ENCODE measurements around the gene CRYBA1.

CRYBA1 gene

DNA sequence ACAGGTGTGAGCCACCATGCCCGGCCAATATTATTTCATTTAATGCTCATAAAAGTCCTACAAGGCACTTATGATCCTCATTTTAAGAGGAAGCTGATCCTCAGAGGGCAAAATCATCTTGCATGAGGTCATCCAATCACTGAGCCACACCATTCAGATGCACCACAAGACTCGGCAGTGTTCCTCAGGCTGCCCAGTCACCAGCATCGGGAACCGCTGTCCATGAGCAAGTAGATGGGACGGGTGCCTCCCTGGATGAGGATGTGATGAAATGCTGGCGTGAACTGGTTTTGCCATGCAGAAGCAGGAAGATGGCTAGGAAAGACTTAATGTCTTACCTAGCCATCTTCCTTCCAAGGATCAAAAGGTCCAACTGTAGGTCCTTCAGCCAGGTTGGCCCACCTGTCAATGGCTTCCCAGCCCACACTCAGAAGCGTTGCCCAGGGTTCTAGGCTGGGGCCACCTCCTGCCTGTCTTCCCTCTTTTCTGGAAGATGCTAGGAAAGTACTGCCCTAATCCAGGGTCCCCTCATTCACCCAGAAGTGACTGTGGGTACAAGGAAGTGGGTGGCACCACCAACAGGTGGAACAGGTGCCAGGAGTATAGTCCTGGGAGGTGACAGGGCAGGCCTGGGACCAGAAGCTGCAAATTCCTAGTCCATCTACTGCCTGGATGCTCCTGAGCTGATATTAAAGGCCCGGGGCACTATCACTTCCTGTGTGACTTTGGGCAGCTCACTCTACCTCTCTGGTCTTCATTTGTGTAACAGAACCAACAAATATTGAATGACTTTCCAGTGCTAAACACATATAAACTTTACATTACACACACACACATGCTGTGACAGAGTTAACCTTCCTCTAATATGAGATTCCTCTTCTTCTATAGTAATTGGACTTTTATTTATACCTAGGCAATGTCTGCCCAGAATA, 32.2 kb upstream of the CRYBA1 start:
- Histone ChIP-seq H3K9me3 (ENCODE audit: control insufficient read depth, low read length) (no peaks in the 10 kb centered on the region), H3K4me1 (no peaks in the 10 kb centered on the region), H3K9ac (no peak overlapping the region), H3K79me2 (no peaks in the 10 kb centered on the region), H3K4me3 (ENCODE audit: low read depth, low read length) (no peak overlapping the region), H3K36me3 (ENCODE audit: control insufficient read depth, insufficient read depth, low read length) (no peaks in the 10 kb centered on the region), H3K4me2 (ENCODE audit: low read length) (no peak overlapping the region), H3K27me3 (ENCODE audit: control insufficient read depth, insufficient read depth, low read length) (no peaks in the 10 kb centered on the region), H2AFZ (no peak overlapping the region), H3K27ac (no peak overlapping the region)
- TF ChIP-seq, protein P1, sequence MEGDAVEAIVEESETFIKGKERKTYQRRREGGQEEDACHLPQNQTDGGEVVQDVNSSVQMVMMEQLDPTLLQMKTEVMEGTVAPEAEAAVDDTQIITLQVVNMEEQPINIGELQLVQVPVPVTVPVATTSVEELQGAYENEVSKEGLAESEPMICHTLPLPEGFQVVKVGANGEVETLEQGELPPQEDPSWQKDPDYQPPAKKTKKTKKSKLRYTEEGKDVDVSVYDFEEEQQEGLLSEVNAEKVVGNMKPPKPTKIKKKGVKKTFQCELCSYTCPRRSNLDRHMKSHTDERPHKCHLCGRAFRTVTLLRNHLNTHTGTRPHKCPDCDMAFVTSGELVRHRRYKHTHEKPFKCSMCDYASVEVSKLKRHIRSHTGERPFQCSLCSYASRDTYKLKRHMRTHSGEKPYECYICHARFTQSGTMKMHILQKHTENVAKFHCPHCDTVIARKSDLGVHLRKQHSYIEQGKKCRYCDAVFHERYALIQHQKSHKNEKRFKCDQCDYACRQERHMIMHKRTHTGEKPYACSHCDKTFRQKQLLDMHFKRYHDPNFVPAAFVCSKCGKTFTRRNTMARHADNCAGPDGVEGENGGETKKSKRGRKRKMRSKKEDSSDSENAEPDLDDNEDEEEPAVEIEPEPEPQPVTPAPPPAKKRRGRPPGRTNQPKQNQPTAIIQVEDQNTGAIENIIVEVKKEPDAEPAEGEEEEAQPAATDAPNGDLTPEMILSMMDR (IDR thresholded peaks at IDR 0.05): no peak

DNA sequence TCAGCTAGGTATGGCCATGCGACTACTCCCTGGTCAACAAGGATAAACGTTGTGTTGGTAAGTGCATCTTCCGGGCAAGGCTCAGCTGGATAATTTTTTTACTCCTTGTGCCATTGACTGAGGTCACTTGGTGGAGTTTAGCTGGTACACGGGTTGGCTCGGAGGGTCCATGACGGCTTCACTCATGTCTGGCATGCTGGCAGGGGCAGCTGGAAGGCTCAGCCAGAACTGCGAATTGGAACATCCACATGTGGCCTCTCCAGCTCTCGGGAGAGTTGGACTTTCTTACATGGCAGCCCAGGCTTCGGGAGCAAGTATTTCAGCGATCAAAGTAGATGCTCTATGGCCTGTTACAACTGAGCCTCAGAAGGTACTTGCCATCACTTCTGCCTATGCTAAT, 31.5 kb upstream of the CRYBA1 start:
- TF ChIP-seq, protein P1 (IDR thresholded peaks at IDR 0.05): no peak
- Histone ChIP-seq H2AFZ (no peak overlapping the region), H3K4me3 (ENCODE audit: low read depth, low read length) (no peak overlapping the region), H3K4me2 (ENCODE audit: low read length) (no peak overlapping the region), H3K4me1 (no peaks in the 10 kb centered on the region), H3K27ac (no peak overlapping the region), H3K27me3 (ENCODE audit: control insufficient read depth, insufficient read depth, low read length) (no peaks in the 10 kb centered on the region), H3K9me3 (ENCODE audit: control insufficient read depth, low read length) (no peaks in the 10 kb centered on the region), H3K9ac (no peak overlapping the region), H3K79me2 (no peaks in the 10 kb centered on the region), H3K36me3 (ENCODE audit: control insufficient read depth, insufficient read depth, low read length) (no peaks in the 10 kb centered on the region)

DNA sequence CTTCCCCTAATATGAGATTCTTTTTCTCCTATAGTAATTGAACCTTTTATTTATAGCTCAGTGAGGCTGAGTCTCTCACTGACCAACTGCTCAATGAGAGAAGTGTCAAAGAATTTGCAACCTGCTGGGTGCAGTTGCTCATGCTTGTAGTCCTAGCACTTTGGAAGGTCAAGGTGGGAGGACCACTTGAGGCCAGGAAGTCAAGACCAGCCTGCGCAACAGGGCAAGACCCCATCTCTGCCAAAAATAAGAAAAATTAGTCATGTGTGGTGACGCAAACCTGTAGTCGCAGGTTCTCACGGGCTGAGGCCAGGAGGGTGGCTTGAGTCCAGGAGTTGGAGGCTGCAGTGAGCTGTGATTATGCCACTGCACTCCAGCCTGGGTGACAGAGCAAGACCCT, 30.9 kb upstream of the CRYBA1 start:
- H3K27ac ChIP-seq: no peak overlapping the region
- H2AFZ ChIP-seq: no peak overlapping the region
- TF ChIP-seq, protein P1 (IDR thresholded peaks at IDR 0.05): no peak
- no peak overlapping the region for H3K4me3 ChIP-seq (ENCODE audit: low read depth, low read length)
- no peaks in the 10 kb centered on the region for H3K27me3 ChIP-seq (ENCODE audit: control insufficient read depth, insufficient read depth, low read length)
- H3K9ac ChIP-seq: no peak overlapping the region
- no peaks in the 10 kb centered on the region for H3K36me3 ChIP-seq (ENCODE audit: control insufficient read depth, insufficient read depth, low read length)
- H3K9me3 ChIP-seq (ENCODE audit: control insufficient read depth, low read length): no peaks in the 10 kb centered on the region
- H3K4me2 ChIP-seq (ENCODE audit: low read length): no peak overlapping the region
- no peaks in the 10 kb centered on the region for H3K4me1 ChIP-seq
- H3K79me2 ChIP-seq: no peaks in the 10 kb centered on the region

DNA sequence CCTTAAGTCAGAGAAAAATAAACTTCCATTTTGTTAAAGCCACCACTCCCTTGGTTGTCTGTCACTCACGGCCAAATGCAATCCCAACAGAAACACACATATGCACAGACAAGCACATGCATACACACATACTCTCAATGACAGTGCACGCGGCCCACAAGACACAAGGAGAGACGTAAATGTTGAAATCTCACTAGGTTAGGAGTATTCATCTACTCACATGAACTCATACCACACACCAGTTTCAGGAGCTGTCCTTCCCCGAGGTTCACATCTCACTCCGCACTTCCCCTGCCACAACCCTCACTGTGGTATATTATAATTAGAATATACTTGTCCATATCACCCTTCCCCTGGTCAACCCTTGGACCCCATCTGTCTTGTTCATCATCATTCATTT, 30.5 kb upstream of the CRYBA1 start:
- H3K27ac ChIP-seq: no peak overlapping the region
- TF ChIP-seq, protein P1 (IDR thresholded peaks at IDR 0.05): no peak
- H3K4me3 ChIP-seq (ENCODE audit: low read depth, low read length): no peak overlapping the region
- no peaks in the 10 kb centered on the region for H3K27me3 ChIP-seq (ENCODE audit: control insufficient read depth, insufficient read depth, low read length)
- H2AFZ ChIP-seq: no peak overlapping the region
- H3K9ac ChIP-seq: no peak overlapping the region
- H3K9me3 ChIP-seq (ENCODE audit: control insufficient read depth, low read length): no peaks in the 10 kb centered on the region
- H3K36me3 ChIP-seq (ENCODE audit: control insufficient read depth, insufficient read depth, low read length): no peaks in the 10 kb centered on the region
- no peaks in the 10 kb centered on the region for H3K4me1 ChIP-seq
- no peak overlapping the region for H3K4me2 ChIP-seq (ENCODE audit: low read length)
- H3K79me2 ChIP-seq: no peaks in the 10 kb centered on the region

DNA sequence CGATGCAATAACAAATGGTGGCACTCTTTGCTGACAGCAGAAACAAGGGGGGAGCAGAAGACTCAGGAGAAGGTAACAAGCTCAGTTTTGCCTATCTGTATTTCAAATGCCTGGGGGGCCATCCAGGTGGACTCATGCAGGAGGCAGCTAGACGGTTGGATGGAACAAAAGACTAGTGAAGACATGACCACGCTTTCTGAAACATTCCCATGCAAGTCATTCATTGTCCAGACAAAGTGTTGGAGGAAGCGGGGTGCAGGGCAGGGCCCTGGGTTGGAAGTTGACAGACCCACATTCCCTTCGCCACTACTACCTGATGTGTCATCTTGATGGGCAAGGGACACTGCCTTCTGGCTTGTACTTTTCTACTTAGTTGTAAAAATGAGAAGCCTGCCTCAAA, 29.8 kb upstream of the CRYBA1 start:
- no peak overlapping the region for H3K27ac ChIP-seq
- TF ChIP-seq, protein P1 (IDR thresholded peaks at IDR 0.05): no peak
- H3K4me1 ChIP-seq: no peaks in the 10 kb centered on the region
- H3K9ac ChIP-seq: no peak overlapping the region
- no peaks in the 10 kb centered on the region for H3K27me3 ChIP-seq (ENCODE audit: control insufficient read depth, insufficient read depth, low read length)
- no peak overlapping the region for H3K4me3 ChIP-seq (ENCODE audit: low read depth, low read length)
- H3K9me3 ChIP-seq (ENCODE audit: control insufficient read depth, low read length): no peaks in the 10 kb centered on the region
- no peak overlapping the region for H2AFZ ChIP-seq
- no peaks in the 10 kb centered on the region for H3K79me2 ChIP-seq
- no peak overlapping the region for H3K4me2 ChIP-seq (ENCODE audit: low read length)
- no peaks in the 10 kb centered on the region for H3K36me3 ChIP-seq (ENCODE audit: control insufficient read depth, insufficient read depth, low read length)
